AG09309 (cell line): ENCODE results near the gene TNFRSF17.
"Not testable (repeated sequence)": the region's sequence is repeated elsewhere in the genome, so short reads cannot be mapped to it uniquely, and the experiment has no call there.

ENCODE experiments used
- DNase-seq: peaks from one replicate; pipeline ENCODE4 v3.0.0-alpha.2; 2010; ENCODE audit warnings: low read depth
- H3K4me3 ChIP-seq: 2 replicates; pipeline ENCODE4 v1.5.1; 2011; ENCODE audit warnings: mild to moderate bottlenecking, low read depth, low read length, moderate library complexity; ENCODE audit not compliant: control insufficient read depth
- CTCF ChIP-seq: IDR thresholded peaks from 2 replicates; pipeline ENCODE4 v1.5.1; 2011; ENCODE audit warnings: mild to moderate bottlenecking, low read depth, low read length, inconsistent platforms; ENCODE audit not compliant: insufficient read depth, control insufficient read depth; ENCODE audit errors: missing control alignments

The TNFRSF17 gene

GRCh38 chr16:11964761-11965551 lies at the start of gene TNFRSF17:
TSS of gene TNFRSF17 (plus strand) at chr16:11965210. CDS start at chr16:11965325, 115 bp downstream.
- H3K4me3 ChIP-seq: no peak within 1 kb of the TSS
- DNase-seq: no peak
- TF ChIP-seq CTCF: no peak

DNA sequence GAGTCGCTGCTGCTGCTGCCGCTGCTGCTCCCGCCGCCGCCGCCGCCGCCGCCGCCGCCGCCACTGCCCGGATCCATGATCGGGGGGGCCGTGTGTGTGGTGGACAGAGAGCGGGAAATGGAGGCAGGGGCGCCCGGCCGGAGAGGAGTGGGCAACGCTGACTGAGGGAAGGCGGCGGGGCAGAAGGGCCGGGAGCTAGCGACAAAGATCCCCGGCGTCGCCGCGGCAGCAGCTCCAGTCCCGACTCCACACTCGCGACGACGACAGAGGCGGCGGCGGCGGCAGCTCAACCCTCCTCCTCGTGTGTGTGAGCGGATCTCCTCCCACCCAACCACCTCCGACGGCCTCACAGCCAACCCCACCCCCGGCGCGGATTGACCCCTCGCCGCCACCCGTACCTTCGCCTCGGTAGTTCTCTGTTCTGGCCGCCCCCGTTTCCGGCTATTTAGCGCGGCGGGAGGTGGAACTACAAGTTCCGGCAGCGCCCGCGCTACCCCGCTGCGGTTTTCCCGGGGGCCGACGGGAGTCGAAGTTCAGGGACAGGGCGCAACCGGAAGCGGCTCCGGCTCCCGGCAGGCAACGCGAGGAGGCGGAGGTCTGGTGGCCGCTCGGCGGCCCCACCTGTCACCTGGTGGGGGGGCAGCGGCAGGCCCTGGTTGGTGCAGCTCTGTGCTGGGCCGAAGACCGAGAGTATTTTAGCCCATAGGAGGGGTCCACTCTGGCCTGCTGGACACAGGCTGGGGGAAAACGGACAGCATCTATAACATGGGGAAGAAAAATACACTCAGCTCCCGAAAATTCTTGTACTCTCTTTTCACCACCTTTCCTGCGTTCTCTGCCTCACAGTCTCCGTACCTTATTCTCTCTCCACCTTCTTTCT lies 49.1 kb upstream of the TNFRSF17 start, which contains the start of gene GSPT1:
TSS of gene GSPT1 (minus strand) at position 313 of the 880 bp plus-strand sequence. CDS start at position 77, 236 bp downstream.
- DNase-seq: peak; percentile 87
- TF ChIP-seq CTCF: no peak
- H3K4me3 ChIP-seq: peak within 1 kb of the TSS; percentile 97

DNA sequence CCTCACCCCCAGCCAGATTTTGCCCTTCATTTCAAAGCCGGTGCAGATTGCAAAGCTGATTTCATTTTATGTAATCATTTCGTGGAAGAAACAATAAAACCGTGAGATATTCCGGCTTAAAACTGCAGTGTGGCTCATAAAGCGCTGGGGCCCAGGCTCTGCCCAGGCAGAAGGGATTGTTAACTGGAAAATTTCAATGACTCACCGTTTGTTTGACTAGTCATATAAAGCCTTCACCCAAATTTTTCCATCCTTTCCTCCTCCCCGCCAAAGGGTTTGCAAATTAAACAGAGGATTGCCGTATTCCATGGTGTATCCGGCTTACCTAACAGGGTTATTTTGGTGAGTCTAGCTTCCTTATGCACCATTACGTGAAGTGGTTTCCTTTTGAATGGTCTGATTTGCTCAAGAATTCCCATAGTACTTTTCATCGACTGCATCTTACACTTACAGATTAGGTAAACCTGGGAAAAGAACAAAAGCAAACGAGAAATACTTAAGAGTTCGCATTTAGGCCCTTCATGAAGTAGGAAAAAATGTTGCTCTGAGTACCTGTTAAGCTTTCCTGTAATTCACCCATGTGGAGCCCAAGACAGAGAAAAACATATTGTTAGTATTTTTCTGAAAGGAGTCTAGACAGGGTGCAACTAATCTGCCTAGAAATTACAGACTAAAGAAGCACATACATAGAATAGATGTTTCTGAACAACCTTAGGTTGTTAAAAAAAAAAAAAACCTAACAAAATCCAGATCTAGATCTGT lies 48.3 kb upstream of the TNFRSF17 start:
- peak; percentile 66 for DNase-seq
- peak overlapping the region; percentile 97 for H3K4me3 ChIP-seq
- no peak for TF ChIP-seq CTCF

- H3K4me3 ChIP-seq, DNase-seq: not testable (repeated sequence)
These were observed 41.0 kb upstream of the TNFRSF17 start for GRCh38 chr16:11924046-11924445.

- H3K4me3 ChIP-seq: not testable (repeated sequence)
These were observed 37.7 kb upstream of the TNFRSF17 start for GRCh38 chr16:11927350-11927749.

GRCh38 chr16:11941945-11942344 lies 23.1 kb upstream of the TNFRSF17 start, which contains the start of gene NPIPB2:
TSS of gene NPIPB2 (minus strand) at chr16:11942045. CDS start at chr16:11942045, 0 bp downstream.
- not testable (repeated sequence) for DNase-seq, H3K4me3 ChIP-seq

More at GRCh38 chr16:11927350-11927749, 37.7 kb upstream of the TNFRSF17 start:
- DNase-seq: not testable (repeated sequence)

GRCh38 chr16:11946433-11946832 lies 18.6 kb upstream of the TNFRSF17 start:
- DNase-seq: peak; percentile 5
- TF ChIP-seq CTCF: no peak
- H3K4me3 ChIP-seq: no peak overlapping the region
